H1 (cell line): ENCODE data around the gene PPP1R10. TPM values are rescaled to one million over a fixed set of nuclear protein-coding genes. Genes with fewer than 3 reads are reported as not detected.

Experiments used
- CHD7 ChIP-seq: fragments of 300-600 bp; sonication (generic); IDR thresholded peaks from 2 replicates; pipeline ENCODE4 v1.7.1; 2012; ENCODE audit warnings: low read length, moderate library complexity, mild to moderate bottlenecking, inconsistent platforms; ENCODE audit not compliant: insufficient replicate concordance
- GABPA ChIP-seq: IDR thresholded peaks from 2 replicates; pipeline ENCODE4 v1.6.1; 2011; ENCODE audit warnings: mild to moderate bottlenecking, low read length, moderate library complexity, borderline replicate concordance; ENCODE audit not compliant: insufficient read depth
- RFX5 ChIP-seq: IDR thresholded peaks from 2 replicates; pipeline ENCODE4 v1.6.1; 2011; ENCODE audit warnings: low read depth, low read length, improper control_type of control experiment, borderline replicate concordance
- SP1 ChIP-seq: IDR thresholded peaks from 2 replicates; pipeline ENCODE4 v1.6.1; 2011; ENCODE audit warnings: low read depth, low read length
- polyA plus RNA-seq, 7 experiments: library from polyadenylated mRNA; depleted of rRNA in 3 of 7; stranded (reverse) in 5 of 7; unstranded in 2 of 7; fragments of >200 nt in 5 of 7; fragments of 200-250 nt in 2 of 7; gene quantifications; 1 replicate in 5 of 7; 2 replicates in 1 of 7; 4 replicates in 1 of 7; pipeline versions ENCODE4 v1.2.1 to v1.2.3, GENCODE V29; 2011 to 2013; ENCODE audit warnings: missing spikeins in 2 of 7, mixed read lengths in 2 of 7
- total RNA-seq: library from RNA; stranded (reverse); fragmentation: NEBNext Ultra II Directional; extraction: Animal tissue kit (Norgen Biotek cat#: 25700); gene quantifications from 2 replicates; pipeline ENCODE4 v1.2.1, GENCODE V29; 2021

Gene PPP1R10
- total and polyA plus RNA-seq, 2 of the 8 experiments (the other 6 are each of a cell fraction or from before 2014, with no cell fraction given): 23.9 to 89.1 TPM

- no peak for TF ChIP-seq GABPA
- TF ChIP-seq SP1: no peak
- TF ChIP-seq RFX5: no peak
- no peak for TF ChIP-seq CHD7
- TF ChIP-seq, all 59 proteins: peak for 0
These were observed 45.3 kb downstream of the PPP1R10 start (continued) for GRCh38 chr6:30571762-30572082.
